ENCODE data around the gene MAPK8IP3.
A peak's percentile ranks its signal among the peaks of the same experiment; 100 is the strongest.

DNA sequence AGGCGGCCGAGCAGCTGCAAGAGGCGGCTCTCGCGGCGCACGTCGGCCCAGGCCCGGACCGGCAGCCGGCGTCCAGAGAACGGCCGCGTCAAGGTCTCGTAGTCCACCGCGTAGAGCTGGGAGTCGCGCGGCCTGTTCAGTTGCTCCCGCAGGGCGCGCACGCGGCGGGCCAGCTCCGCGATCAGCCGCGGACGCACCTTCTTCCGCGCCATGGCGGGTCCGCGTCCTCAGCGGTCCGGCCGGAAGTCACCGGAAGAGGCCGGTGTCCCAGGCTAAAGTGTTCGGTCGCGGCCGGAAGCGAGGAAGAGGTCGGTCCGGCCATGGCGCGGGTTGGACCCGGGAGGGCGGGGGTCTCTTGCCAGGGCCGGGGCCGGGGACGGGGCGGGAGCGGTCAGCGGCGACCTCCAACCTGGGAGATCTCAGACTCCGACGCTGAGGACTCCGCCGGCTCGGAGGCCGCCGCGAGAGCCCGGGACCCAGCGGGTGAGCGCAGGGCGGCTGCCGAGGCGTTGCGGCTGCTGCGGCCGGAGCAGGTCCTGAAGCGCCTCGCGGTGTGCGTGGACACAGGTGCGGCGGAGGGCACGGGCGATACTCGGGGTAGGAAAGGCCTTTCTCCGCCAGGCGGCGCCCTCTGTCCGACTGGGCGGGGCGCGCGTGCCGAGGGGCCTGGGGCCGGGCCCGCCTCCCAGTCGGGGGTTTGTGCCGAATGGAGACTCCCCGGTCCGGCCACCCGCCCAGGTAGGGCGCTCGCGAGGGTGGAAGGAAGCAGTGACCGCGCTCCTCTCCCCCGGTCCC, 67.1 kb downstream of the MAPK8IP3 start, which contains the start of gene MRPS34:
- peak; percentile 69 to 70 for TF ChIP-seq POLR2A (IDR thresholded peaks at IDR 0.05)
- TF ChIP-seq, protein P1, sequence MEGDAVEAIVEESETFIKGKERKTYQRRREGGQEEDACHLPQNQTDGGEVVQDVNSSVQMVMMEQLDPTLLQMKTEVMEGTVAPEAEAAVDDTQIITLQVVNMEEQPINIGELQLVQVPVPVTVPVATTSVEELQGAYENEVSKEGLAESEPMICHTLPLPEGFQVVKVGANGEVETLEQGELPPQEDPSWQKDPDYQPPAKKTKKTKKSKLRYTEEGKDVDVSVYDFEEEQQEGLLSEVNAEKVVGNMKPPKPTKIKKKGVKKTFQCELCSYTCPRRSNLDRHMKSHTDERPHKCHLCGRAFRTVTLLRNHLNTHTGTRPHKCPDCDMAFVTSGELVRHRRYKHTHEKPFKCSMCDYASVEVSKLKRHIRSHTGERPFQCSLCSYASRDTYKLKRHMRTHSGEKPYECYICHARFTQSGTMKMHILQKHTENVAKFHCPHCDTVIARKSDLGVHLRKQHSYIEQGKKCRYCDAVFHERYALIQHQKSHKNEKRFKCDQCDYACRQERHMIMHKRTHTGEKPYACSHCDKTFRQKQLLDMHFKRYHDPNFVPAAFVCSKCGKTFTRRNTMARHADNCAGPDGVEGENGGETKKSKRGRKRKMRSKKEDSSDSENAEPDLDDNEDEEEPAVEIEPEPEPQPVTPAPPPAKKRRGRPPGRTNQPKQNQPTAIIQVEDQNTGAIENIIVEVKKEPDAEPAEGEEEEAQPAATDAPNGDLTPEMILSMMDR (IDR thresholded peaks at IDR 0.05): peak; percentile 78 to 90 (median 82)

Data from Peyer's patch (tissue), 4 donors.